GM19467 (cell line): ENCODE data around the gene ZNF215.
A peak's percentile ranks its signal among the peaks of the same experiment; 100 is the strongest.
"Not testable (repeated sequence)": the region's sequence is repeated elsewhere in the genome, so short reads cannot be mapped to it uniquely, and the experiment has no call there.

Source experiments
- ATAC-seq: cut with Tn5 transposase; IDR thresholded peaks from one replicate; pipeline ENCODE4 v1.9.1; 2021; ENCODE audit warnings: mild to moderate bottlenecking, moderate library complexity; ENCODE audit not compliant: unreplicated experiment

The ZNF215 gene

DNA sequence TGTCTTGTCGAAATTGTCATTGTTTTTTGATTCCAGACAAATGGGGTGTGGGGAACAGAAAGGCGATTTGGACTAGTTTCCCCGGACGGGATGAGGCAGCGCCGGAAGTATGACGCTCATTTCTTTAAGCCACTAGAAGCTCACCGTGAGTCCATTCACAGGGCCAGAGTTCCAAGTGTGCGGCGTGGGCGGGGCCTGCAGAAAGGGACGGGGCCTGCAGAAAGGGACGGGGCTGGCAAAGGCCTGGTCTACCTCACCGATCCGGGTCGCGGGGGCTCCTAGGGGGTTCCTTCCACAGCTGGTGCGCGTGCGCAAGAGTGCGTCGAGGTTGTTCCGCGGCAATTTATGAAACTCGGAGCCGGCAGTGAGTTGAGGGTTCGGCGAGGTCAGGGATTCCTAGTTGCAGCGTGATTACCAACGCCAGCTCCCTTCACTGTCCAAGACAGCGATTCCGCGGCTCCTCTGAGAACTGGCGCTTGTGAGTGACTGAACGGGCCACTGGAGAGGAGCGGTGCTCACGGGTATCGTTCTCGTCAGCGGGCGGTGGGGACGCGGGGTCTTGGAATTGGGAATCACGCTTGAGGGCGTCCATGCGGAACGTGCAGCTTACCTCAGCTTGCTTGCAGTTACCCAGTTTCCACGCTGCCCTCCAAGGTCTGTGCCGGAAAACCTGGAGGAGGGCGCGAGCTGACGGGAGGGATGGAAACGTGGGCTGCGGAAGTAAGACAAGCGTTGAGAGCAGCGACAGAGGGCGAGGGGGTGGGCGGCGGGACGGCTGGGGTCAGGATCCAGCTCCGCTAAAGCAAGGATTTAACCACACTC is at the start of gene ZNF215:
ZNF215 (plus strand) TSS at position 219 of the 822 bp plus-strand sequence. CDS start 5,847 bp downstream, outside the sequence.
- peak; percentile 75 for ATAC-seq

DNA sequence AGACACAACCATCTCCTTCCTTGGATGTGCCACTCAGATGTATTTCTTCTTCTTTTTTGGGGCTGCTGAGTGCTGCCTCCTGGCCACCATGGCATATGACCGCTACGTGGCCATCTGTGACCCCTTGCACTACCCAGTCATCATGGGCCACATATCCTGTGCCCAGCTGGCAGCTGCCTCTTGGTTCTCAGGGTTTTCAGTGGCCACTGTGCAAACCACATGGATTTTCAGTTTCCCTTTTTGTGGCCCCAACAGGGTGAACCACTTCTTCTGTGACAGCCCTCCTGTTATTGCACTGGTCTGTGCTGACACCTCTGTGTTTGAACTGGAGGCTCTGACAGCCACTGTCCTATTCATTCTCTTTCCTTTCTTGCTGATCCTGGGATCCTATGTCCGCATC is 49.3 kb upstream of the ZNF215 start:
- ATAC-seq = no peak

DNA sequence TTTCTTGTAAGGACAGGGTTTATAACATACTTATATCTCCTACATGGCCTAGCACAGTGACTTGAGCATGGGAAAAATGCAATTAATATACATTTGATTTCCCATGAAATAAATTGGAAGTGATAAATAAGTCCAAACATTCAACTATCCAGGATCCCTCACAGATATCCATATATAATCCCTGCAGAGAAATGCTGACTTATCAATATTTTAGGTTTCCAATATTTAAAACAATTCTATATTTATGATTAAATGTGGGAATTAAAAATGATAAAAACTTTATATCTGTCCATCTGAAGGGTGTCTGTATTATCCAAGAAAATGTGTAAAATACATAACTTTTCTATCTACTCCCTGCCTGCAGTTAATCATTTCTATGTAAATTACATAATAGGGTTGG is 43.5 kb upstream of the ZNF215 start:
- ATAC-seq = no peak

DNA sequence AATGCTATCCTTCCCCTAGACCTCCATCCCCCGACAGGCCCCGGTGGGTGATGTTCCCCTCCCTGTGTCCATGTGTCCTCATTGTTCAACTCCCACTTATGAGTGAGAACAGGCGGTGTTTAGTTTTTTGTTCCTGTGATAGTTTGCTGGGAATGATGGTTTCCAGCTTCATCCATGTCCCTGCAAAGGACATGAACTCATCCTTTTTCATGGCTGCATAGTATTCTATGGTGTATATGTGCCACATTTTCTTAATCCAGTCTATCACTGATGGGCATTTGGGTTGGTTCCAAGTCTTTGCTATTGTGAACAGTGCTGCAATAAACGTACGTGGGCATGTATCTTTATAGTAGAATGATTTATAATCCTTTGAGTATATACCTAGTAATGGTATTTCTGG is 38.5 kb upstream of the ZNF215 start:
- not testable (repeated sequence) for ATAC-seq

DNA sequence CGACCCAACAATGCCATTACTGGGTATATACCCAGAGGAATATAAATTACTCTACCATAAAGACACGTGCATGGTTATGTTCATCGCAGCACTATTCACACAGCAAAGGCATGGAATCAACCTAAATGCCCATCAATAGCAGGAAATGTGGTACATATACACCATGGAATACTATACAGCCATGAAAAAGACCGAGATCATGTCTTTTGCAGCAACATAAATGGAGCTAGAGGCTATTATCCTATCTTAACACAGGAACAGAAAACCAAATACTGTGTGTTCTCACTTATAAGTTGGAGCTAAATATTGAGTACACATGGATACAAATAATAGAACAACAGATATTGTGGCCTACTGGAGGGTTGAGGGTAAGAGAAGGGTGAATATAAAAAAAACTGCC is 37.4 kb upstream of the ZNF215 start:
- no peak for ATAC-seq

DNA sequence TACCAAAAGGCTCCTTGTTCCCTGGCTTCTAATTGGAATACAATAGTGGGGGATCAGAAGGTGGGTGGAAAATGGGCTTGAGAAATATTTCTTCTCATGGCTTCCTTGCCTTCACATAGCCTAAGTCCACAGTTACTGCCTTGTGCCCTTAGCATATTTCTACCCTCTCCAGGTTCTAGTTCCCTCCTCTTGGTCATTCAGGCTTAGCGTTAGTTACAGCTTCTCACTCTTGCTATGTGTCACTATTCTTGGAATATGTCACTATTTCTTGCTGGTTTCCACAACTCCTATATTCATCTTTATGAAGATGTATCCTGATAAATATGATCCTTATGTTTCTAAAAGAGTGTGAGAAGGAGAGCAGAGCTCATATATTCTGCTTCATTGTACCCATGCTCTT is 36.4 kb upstream of the ZNF215 start:
- no peak for ATAC-seq

DNA sequence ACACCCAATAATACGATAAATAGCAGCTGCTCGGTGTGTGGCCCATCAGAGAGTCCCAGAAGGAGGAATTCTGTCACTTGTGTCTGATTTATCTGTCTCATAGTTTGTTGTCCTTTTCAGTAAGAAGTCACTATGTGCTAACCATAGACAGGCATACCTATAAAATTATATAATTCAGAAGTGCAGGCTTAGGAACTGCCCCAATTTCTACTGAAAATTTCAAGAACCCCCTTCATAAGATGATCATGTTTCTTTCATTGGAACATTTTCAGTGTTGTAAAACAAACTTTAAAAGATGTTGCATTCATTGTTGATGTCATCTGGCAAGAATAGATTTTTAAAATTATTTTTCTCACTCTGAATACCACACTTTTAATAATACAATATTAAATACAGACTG is 33.8 kb upstream of the ZNF215 start, which contains the start of gene OR2D2:
OR2D2 (minus strand) TSS at position 101 of the 400 bp plus-strand sequence; CDS start at position 101, 0 bp downstream.
- ATAC-seq = no peak

DNA sequence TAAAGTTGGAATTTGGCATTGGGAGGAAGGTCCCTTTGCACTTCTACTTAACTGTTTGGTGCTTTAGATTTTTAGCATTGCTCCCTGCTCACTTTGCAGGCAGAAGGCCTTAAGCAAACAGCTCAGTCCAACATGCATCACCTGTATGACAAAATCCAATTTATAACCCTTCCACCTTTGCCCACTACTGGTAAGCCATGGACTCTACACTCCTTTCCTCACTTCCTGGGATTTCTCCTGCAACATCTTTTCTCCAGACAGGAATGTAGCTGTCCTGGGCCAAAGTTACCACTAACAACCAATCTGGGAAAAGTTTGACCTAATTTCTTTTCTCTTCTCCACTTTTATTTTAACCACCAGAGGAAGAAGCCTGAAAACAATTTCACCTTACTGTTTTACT is 32.1 kb upstream of the ZNF215 start:
- ATAC-seq = no peak

DNA sequence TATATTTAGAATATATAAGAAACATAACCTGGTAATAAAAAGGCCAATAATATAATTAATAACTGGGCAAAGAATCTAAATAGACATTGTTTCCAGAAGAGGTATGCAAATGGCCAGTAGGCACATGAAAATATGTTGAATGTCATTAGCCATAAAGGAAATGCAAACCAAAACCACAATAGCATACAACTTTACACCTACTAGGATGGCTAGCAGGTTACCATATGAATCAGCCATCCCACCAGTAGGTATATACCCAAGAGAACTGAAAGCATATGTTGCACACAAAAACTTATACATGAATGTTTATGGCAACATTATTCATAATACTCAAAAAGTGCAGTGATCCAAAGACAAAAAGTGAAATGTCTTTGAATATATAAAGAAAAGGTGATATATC is 31.2 kb upstream of the ZNF215 start:
- peak; percentile 88 for ATAC-seq

DNA sequence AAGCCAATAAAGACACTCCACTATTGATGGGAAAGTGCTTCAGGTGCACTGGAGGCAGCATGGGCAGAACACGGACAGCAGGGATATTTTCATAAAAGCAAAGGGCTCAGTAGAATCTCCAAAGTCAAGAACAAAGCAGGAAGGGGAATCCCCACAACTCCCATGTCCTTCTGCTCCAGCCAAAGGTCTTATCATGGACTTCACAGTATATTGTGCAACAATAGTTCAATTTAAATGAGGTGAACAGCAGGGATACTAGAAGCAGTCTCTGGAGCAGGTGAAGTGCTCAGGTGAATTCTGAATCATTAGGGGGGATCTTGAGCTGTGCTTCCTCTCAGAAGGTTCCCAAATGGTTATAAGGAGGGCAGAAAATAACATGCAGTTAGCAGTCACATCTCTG is 27.3 kb upstream of the ZNF215 start:
- ATAC-seq = no peak

DNA sequence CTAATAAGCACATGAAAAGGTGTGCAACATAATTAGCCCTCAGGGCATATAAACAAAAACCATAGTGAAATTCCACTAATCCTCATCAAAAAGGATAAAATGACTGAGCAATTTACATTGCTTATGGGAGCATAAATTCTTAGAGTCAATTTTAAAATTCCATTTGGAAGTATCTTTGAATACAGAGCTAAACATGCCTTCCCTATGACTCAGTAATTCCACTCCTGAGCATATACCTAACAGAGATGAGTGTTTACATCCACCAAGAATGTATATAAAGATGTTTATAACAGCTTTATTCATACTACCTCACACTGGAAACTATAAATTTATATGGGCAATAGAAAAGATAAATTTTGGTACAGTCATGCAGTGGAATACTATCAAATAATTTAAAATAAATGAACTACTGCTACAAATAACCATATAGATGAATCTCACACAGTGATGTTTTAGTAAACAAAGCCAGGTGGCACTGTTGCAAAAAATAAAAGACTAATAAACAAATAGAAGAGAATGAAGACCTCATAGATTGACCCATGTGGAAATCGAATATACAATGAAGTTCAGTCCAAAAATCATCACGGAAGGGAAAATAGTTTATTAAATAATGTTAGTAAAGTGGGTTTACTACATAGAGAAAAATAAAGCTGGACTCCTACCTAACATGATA is 25.8 kb upstream of the ZNF215 start:
- ATAC-seq = no peak

DNA sequence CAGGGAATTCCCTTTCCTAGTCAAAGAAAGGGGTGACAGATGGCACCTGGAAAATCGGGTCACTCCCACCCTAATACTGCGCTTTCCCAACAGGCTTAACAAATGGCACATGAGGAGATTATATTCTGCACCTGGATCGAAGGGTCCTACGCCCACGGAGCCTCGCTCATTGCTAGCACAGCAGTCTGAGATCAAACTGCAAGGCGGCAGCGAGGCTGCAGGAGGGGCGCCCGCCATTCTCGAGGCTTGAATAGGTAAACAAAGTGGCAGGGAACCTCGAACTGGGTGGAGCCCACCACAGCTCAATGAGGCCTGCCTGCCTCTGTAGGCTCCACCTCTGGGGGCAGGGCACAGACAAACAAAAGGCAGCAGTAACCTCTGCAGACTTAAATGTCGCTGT is 21.4 kb upstream of the ZNF215 start:
- ATAC-seq = not testable (repeated sequence)

DNA sequence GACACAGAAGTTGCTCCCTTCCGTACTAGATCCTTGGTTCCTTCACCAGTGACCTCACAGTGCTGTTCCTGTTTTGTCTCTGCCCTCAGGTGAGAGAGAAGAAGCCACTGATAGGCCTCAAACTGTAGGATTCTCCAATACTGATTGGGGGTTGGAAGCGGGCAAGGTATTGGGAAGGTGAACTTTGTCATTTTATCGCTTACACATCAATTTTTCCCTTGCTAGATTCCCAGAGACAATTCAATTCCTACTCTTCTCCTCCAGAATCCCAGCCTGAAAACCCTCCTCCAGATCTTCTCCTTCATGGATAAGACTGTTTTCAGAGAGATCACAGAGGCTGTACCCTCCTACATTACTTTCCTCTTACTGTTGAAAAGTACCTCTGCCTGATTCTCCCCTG is 14.8 kb upstream of the ZNF215 start:
- ATAC-seq = no peak

DNA sequence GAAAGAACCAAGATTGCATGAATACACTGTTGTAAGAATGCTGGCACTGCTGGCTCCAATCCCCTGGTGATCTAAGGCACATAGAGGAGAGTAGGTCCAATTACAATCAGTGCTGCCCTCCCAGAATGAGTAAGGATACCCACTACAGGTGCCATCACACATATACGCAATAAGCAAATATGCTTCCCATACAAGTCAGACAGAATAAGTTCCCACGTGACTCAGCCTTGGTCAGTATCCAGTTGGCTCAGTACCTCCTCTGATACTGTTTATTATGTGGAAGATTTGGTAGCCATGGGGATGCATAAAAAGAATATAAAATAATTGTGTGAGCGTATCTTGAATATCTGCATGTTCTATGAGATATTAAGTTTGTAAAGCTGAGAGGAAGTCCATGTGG is 14.3 kb upstream of the ZNF215 start:
- ATAC-seq = no peak

DNA sequence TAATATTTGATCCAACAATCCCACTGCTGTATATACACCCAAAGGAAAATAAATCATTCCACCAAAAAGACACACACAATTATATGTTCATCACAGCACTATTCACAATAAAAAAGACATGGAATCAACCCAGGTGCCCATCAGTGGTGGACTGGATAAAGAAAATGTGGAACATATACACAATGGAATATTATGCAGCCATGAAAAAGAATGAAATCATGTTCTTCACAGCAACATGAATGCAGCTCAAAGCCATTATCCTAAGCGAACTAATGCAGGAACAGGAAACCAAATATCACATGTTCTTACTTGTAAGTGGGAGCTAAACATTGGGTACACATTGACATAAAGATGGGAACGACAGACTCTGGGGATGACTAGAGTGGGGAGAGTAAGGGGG is 6.5 kb upstream of the ZNF215 start:
- ATAC-seq = no peak

DNA sequence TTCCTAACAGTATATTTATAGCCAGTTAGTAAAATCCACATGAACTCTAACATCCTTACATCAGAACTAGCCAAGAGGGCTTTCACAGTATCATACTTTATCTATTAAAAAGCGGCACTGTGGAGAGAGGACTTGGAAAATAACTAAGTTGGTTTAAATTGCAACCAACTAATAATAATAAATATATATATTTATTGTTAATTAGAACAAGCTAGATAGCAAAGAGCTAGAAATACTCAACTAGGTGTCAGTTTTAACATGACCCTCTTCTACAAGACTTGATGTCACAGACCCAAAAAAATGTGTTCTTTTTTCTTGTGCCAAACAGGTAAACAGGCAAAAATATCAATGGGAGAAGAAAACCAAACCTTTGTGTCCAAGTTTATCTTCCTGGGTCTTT is 5.5 kb upstream of the ZNF215 start, which contains the start of gene OR2D3:
OR2D3 (plus strand) TSS at position 301 of the 400 bp plus-strand sequence; CDS start at position 301, 0 bp downstream.
- ATAC-seq = no peak

DNA sequence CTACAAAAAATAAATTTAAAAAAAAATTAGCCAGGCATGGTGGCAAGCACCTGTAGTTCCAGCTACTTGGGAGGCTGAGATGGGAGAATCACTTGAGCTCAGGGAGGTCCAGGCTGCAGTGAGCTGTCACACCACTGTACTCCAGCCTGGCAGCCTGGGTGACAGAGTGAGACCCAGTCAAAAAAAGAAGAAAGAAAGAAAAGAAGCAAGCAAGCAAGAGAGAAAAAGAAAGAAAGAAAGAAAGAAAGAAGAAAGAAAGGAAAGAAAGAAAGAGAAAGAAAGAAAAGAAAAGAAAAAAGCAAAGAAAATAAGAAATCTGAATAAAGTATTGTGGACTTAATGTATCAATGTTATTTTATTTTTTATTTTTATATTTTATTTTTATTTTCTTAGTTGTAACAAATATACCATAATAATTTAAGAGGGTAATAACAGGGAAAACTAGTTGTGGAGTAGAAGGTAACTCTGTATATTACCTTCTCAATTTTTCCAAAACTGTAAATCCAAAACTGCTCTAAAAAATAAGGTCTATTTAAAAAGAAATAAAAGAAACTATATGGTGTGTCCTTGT is 1.1 kb upstream of the ZNF215 start:
- no peak for ATAC-seq

DNA sequence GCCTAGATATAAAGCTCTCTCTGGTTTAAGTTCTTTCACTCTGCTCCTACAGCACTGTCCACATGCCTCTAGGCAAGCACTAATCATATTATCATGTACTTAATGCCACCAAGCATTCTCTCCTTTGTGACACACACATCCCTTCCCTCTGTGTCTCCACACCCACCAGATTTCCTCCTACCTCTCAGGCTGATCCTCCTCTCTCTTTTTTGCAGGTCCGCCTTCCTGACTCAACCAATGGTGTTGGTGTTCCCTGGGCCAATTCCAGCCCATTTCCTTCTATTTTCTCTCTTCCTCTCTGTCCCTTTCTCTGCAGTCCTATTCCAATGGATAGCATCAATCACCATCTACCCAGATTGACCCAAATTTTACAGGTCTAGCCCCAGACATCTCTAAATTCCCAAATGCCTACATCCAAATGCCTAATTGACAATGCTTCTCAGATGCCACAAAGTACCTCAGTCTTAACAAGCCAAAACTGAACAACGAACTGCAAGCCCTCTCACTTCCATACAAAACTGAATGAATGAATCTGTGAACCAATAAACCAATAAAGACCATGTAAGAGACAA is 504 bp upstream of the ZNF215 start:
- ATAC-seq = peak; percentile 2

DNA sequence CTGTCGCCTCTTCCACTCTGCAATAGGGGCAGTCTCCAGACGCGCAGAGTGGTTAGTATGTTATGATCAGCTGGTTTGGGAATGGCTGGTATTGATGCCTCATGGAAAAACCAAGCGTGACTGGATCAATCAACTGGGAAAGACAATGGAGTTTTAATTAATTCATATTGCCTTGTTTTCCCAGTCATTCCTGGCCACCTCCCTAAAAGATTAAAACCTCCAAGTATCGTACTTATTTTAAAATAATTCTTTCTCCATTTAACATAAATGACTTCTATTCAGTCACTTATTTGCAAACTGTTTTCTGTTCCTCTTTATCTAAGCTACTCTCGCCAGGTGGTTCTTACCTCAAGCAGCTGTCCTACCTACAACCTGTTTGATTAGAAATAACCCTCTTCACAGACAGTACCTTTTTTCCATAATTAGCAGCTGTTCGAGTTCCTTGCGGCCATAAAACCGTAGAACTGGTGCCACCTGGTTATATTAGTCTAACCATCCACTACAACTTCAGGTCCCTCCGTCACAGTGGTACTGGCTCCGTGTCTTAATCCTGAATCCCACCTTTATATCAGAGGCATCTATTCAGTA is 898 bp downstream of the ZNF215 start:
- ATAC-seq = peak; percentile 64

DNA sequence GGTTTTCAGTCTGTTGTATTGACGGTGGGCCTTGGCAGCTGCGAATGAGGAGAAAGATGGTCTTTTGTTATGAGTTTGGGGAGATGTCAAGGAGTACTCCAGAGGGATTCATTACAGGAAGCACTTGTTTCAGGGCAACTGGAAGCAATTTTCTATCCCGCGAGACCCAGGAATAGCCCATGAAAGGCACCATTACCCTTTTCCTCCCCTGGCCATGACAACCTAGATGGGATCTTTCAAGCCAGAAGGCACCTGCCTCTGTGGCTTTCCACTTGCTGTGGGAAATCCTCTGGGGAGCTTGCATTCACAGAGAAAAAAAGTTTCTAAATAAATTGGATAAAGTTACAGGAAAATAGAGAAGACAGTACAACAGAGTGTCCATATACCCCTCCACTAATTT is 2.7 kb downstream of the ZNF215 start:
- ATAC-seq = no peak

DNA sequence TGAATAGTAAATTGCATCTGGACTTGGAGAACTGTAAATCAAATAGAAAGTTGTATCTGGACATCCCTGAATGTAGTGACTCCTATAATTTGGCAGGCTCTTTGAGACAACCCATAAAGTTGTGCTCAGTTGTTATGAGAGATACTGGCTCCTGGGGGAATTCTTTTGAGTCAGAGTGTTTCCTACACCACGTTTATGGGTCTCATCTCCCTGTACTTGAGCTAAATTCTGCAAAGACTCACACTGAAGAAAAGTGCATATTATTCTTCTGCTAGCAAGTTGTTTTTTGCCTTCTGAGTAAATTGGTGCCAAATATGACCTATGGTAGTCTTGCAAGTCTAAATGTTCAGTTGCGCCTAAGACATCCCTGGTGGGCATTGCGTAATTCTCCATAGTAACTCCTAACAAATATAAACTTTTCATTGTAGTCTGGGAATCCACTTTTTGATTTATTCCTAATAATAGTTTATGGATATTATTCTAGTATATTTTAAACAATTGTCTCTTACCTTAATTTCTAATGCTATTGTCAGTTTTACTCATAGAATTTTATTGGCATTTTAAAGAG is 5.0 kb downstream of the ZNF215 start:
- no peak for ATAC-seq
